ENCODE results near the gene CNN2.

- TF ChIP-seq CTCF (IDR thresholded peaks at IDR 0.05 in 2 of 3, conservative IDR thresholded peaks at IDR 0.05 in 1 of 3; ENCODE audit: insufficient read depth in 2 of 3, low read depth in 1 of 3, low read length in 3 of 3) (no peak), RHOXF2B (CRISPR knock-in tag; conservative IDR thresholded peaks at IDR 0.05) (no peak)
These were observed 57.8 kb downstream of the CNN2 start for GRCh38 chr19:1084024-1084868.
